ACC112 (cell line): Measurements from ENCODE around the gene C4orf33.

ENCODE experiments used
- H2AFZ ChIP-seq: fragments of 200-600 bp; sonication (generic); one replicate; pipeline ENCODE4 v1.6.0; 2017; ENCODE audit warnings: antibody characterized with exemption, low read length; ENCODE audit not compliant: unreplicated experiment
- H3K27ac ChIP-seq: fragments of 200-600 bp; sonication (generic); 2 replicates; pipeline ENCODE4 v1.5.1; 2014; ENCODE audit warnings: low read depth, mild to moderate bottlenecking, antibody characterized with exemption, low read length, moderate library complexity
- H3K27me3 ChIP-seq: fragments of 200-600 bp; sonication (generic); 2 replicates; pipeline ENCODE4 v1.6.1; 2014; ENCODE audit warnings: mild to moderate bottlenecking, antibody characterized with exemption, low read length, moderate library complexity, mixed read lengths; ENCODE audit not compliant: insufficient read depth
- H3K36me3 ChIP-seq: fragments of 200-600 bp; sonication (generic); 2 replicates; pipeline ENCODE4 v1.6.1; 2016; ENCODE audit warnings: mild to moderate bottlenecking, antibody characterized with exemption, low read length, moderate library complexity, mixed read lengths; ENCODE audit not compliant: insufficient read depth
- H3K4me1 ChIP-seq: fragments of 200-600 bp; sonication (generic); one replicate; pipeline ENCODE4 v1.6.1; 2016; ENCODE audit warnings: low read length, mixed read lengths; ENCODE audit not compliant: insufficient read depth, unreplicated experiment, control insufficient read depth
- H3K4me3 ChIP-seq: fragments of 200-600 bp; sonication (generic); 2 replicates; pipeline ENCODE4 v1.5.1; 2014; ENCODE audit warnings: mild to moderate bottlenecking, low read depth, low read length
- H3K79me2 ChIP-seq: fragments of 200-600 bp; sonication (generic); one replicate; pipeline ENCODE4 v1.6.0; 2016; ENCODE audit warnings: low read length; ENCODE audit not compliant: control insufficient read depth, unreplicated experiment, insufficient read depth

C4orf33 gene

GRCh38 chr4:129092631-129093190 lies 3.2 kb upstream of the C4orf33 start:
- Histone ChIP-seq H3K4me1 (peaks cover 27% of the 10 kb centered on the region), H3K4me3 (peak overlapping the region; percentile 84), H3K27me3 (no peaks in the 10 kb centered on the region), H2AFZ (peak overlapping the region; percentile 90), H3K36me3 (no peaks in the 10 kb centered on the region), H3K79me2 (peaks cover 55% of the 10 kb centered on the region), H3K27ac (peak overlapping the region; percentile 91)

DNA sequence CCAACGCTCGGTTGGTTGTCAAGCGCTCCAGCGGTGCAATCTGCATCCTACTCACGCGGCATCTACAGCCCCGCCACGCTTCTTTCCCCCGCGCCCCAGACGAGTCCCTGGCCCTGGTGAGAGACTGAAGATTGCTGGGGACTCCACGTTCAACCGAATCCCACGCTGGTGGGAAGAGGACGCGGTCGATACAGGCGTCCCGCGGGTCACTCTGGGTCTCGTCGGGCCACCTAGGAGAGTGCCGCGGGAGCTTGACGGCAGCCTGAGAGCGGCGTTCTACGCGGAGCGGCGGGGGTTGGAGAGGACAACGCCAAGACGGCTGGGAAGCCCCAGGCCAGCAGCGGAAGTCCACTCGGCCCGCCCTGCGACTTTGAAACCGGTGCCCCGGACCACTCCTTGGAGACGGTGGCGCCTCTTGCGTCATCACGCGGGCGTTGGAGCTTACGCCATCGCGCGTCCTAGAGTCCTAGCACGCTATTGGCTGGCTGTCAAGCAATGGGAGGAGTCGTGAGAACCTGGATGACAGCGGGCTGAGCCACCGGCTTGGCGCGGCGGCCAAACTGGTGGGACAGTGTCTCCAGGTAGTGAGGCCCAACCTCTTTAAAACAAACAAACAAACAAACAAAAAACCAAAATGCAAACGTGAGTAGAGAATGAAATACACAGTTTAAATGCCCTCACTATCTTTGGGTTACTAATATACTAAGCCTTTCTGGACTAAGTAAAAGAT lies 2.6 kb upstream of the C4orf33 start, which contains the start of gene SCLT1:
Gene SCLT1 (minus strand): TSS at position 349 of the 730 bp plus-strand sequence. CDS start 436 bp downstream, outside the sequence.
- Histone ChIP-seq H2AFZ (peak within 1 kb of the TSS; percentile 95), H3K79me2 (peaks cover 52% of the 10 kb centered on the region), H3K27ac (peak within 1 kb of the TSS; percentile 91), H3K4me3 (peak within 1 kb of the TSS; percentile 84), H3K27me3 (no peaks in the 10 kb centered on the region), H3K36me3 (no peaks in the 10 kb centered on the region), H3K4me1 (peaks cover 27% of the 10 kb centered on the region)

DNA sequence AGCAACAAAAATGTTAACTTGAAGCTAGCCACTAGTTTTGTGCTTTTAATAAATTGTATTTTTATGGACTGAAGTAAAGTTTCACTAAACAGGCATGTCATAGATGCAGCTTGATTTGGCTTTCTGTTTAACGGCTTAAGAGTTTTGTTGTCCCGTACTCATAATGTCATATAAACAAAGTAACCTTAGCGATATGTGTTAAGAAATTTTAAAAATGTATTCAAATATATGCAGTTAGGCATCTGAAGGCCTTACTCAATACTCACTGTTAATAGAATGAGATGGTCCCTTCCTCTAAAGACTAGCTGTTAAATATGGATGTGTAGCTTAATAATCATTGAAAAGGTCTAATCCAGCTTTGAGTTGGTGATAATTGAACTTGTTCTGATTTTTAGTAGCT lies 1.6 kb upstream of the C4orf33 start:
- H2AFZ ChIP-seq = peak overlapping the region; percentile 95
- H3K4me1 ChIP-seq = peaks cover 27% of the 10 kb centered on the region
- no peaks in the 10 kb centered on the region for H3K36me3 ChIP-seq
- peak overlapping the region; percentile 84 for H3K4me3 ChIP-seq
- H3K27ac ChIP-seq = peak overlapping the region; percentile 70
- peaks cover 42% of the 10 kb centered on the region for H3K79me2 ChIP-seq
- H3K27me3 ChIP-seq = no peaks in the 10 kb centered on the region

GRCh38 chr4:129098531-129099001 lies 2.6 kb downstream of the C4orf33 start:
- Histone ChIP-seq H3K27ac (no peak overlapping the region), H2AFZ (no peak overlapping the region), H3K4me1 (peaks cover 11% of the 10 kb centered on the region), H3K27me3 (no peaks in the 10 kb centered on the region), H3K36me3 (no peaks in the 10 kb centered on the region; the same call in 1 of the 2 replicates), H3K4me3 (no peak overlapping the region), H3K79me2 (peaks cover 9% of the 10 kb centered on the region)

- Histone ChIP-seq H3K27ac (no peak overlapping the region), H3K36me3 (0 out of 2 replicates have a peak, but pooled peaks cover 6% of the 10 kb centered on the region), H3K79me2 (no peaks in the 10 kb centered on the region), H3K27me3 (no peaks in the 10 kb centered on the region), H2AFZ (no peak overlapping the region), H3K4me3 (no peak overlapping the region), H3K4me1 (no peaks in the 10 kb centered on the region)
These were observed 14.2 kb downstream of the C4orf33 start for GRCh38 chr4:129109965-129110824.

DNA sequence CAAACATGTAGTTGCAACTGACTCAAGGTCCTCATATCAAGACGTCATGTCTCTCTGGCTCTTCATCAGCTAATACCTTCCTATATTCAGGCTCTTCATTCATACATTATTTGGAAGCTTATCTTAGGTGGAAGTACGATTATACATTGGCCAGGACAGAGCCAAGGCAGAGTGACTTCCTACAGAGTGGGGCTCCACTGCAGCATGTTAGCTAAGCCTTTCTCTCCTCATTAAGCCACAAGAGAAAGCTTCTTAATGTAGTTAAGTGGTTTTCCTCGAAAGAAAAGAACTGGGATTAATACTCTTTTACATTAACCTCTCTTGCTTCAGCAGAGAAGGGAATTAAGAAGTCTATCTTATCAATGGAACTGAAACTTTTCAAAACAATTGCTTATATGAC lies 15.0 kb downstream of the C4orf33 start:
- Histone ChIP-seq H2AFZ (no peak overlapping the region), H3K36me3 (0 out of 2 replicates have a peak, but pooled peaks cover 6% of the 10 kb centered on the region), H3K79me2 (no peaks in the 10 kb centered on the region), H3K27ac (no peak overlapping the region), H3K4me1 (no peaks in the 10 kb centered on the region), H3K27me3 (no peaks in the 10 kb centered on the region), H3K4me3 (no peak overlapping the region)

DNA sequence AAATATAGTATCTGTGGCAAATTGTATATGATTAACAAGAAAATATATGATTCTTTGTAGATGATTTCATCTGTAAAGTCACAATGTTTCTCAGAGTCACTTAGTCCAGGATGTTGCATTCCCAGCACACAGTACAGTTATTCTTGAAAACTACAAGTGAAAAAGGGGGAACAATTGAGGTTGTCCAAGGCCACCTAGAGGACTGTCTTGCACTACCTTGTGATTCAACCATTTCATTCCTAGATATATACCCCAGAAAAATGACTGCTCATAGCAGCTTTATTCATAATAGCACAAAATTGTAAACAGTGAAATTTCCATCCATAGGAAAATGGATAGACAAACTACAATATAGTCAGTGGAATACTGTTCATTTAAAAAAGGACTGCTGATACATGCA lies 16.0 kb downstream of the C4orf33 start:
- no peaks in the 10 kb centered on the region for H3K4me1 ChIP-seq
- H3K27ac ChIP-seq = no peak overlapping the region
- no peaks in the 10 kb centered on the region for H3K79me2 ChIP-seq
- no peak overlapping the region for H3K4me3 ChIP-seq
- H2AFZ ChIP-seq = no peak overlapping the region
- H3K27me3 ChIP-seq = no peaks in the 10 kb centered on the region
- H3K36me3 ChIP-seq = 0 out of 2 replicates have a peak, but pooled peaks cover 6% of the 10 kb centered on the region

DNA sequence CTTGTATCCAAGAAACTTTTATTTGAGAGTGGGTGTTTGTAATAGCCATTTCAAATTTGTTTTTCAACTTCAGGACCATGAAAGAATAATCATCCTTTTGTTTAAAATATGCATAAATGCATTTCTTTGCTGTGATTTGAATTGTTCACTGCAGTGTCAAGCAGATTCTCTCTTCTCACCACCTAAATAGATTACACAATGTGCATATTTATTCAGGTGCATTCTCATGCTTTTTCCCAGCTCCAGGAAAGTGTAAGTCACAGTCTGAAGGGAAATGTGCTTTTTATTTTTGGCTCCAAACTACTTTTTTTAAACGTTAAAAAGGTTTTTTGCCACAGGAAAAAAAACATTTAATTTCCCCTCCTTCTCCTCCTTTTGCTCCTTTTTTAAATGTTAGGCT lies 17.5 kb downstream of the C4orf33 start:
- H3K27me3 ChIP-seq = no peaks in the 10 kb centered on the region
- no peaks in the 10 kb centered on the region for H3K79me2 ChIP-seq

GRCh38 chr4:129113919-129114318 lies 18.0 kb downstream of the C4orf33 start:
- H3K4me3 ChIP-seq = no peak overlapping the region
- H2AFZ ChIP-seq = no peak overlapping the region
- H3K36me3 ChIP-seq = 0 out of 2 replicates have a peak, but pooled peaks cover 6% of the 10 kb centered on the region
- H3K4me1 ChIP-seq = no peaks in the 10 kb centered on the region
- H3K27me3 ChIP-seq = no peaks in the 10 kb centered on the region
- H3K27ac ChIP-seq = no peak overlapping the region
- H3K79me2 ChIP-seq = no peaks in the 10 kb centered on the region

More for the DNA sequence above, 17.5 kb downstream of the C4orf33 start:
- Histone ChIP-seq H3K36me3 (0 out of 2 replicates have a peak, but pooled peaks cover 6% of the 10 kb centered on the region), H3K27ac (no peak overlapping the region), H3K4me3 (no peak overlapping the region), H3K4me1 (no peaks in the 10 kb centered on the region), H2AFZ (no peak overlapping the region)

GRCh38 chr4:129117705-129118104 lies 21.8 kb downstream of the C4orf33 start:
- Histone ChIP-seq H3K4me3 (no peak overlapping the region), H2AFZ (no peak overlapping the region), H3K79me2 (no peaks in the 10 kb centered on the region), H3K27me3 (no peaks in the 10 kb centered on the region), H3K36me3 (no peaks in the 10 kb centered on the region), H3K27ac (no peak overlapping the region), H3K4me1 (no peaks in the 10 kb centered on the region)
